GM23338 (cell line): Measurements from ENCODE around the gene EEPD1. TPM values are rescaled to one million over a fixed set of nuclear protein-coding genes. Genes with fewer than 3 reads are reported as not detected.
A peak's percentile ranks its signal among the peaks of the same experiment; 100 is the strongest.

Experiments
- ATAC-seq: fragments of 200-7000 bp; cut with Tn5 transposase; 3 replicates; pipeline ENCODE4 v1.9.1; 2020
- DNase-seq: peaks from one replicate; pipeline ENCODE4 v3.0.0-alpha.2; 2015; ENCODE audit warnings: low spot score
- H2AFZ ChIP-seq: fragments of 200-600 bp; sonication (generic); 2 replicates; pipeline ENCODE4 v1.8.0; 2016; ENCODE audit warnings: antibody characterized with exemption, mild to moderate bottlenecking, moderate library complexity
- H3F3A ChIP-seq: fragments of 200-600 bp; sonication (generic); replicated peaks from 2 replicates; pipeline ENCODE4 v1.8.0; 2017; ENCODE audit warnings: antibody characterized with exemption, mixed run types, low read depth
- H3K27ac ChIP-seq: fragments of 200-600 bp; sonication (generic); 2 replicates; pipeline ENCODE4 v1.6.1; 2016; ENCODE audit warnings: low read depth
- H3K27me3 ChIP-seq: fragments of 200-600 bp; sonication (generic); 2 replicates; pipeline ENCODE4 v1.8.0; 2016; ENCODE audit warnings: mild to moderate bottlenecking, mixed run types, moderate library complexity; ENCODE audit not compliant: insufficient read depth
- H3K36me3 ChIP-seq: fragments of 200-600 bp; sonication (generic); 2 replicates; pipeline ENCODE4 v1.8.0; 2016; ENCODE audit warnings: mild to moderate bottlenecking; ENCODE audit not compliant: insufficient read depth
- H3K4me1 ChIP-seq: fragments of 200-600 bp; sonication (generic); 2 replicates; pipeline ENCODE4 v1.8.0; 2016; ENCODE audit warnings: mild to moderate bottlenecking, moderate library complexity; ENCODE audit not compliant: insufficient read depth
- H3K4me2 ChIP-seq: fragments of 200-600 bp; sonication (generic); 2 replicates; pipeline ENCODE4 v1.7.1; 2017; ENCODE audit warnings: mixed run types
- H3K4me3 ChIP-seq: fragments of 200-600 bp; sonication (generic); 2 replicates; pipeline ENCODE4 v1.6.1; 2016; ENCODE audit warnings: mixed run types
- H3K79me2 ChIP-seq: fragments of 200-600 bp; sonication (generic); replicated peaks from 2 replicates; pipeline ENCODE4 v1.8.0; 2017; ENCODE audit warnings: mild to moderate bottlenecking; ENCODE audit not compliant: insufficient read depth
- H3K9me2 ChIP-seq: fragments of 200-600 bp; sonication (generic); 2 replicates; pipeline ENCODE4 v1.8.0; 2017; ENCODE audit not compliant: insufficient read depth
- H4K20me1 ChIP-seq: fragments of 200-600 bp; sonication (generic); replicated peaks from 2 replicates; pipeline ENCODE4 v1.8.0; 2017; ENCODE audit warnings: mild to moderate bottlenecking; ENCODE audit not compliant: insufficient read depth
- H3K27ac Mint-ChIP-seq: 2 replicates; pipeline ENCODE4 v1.8.0; 2020; ENCODE audit warnings: inconsistent platforms, mild to moderate bottlenecking, moderate library complexity, mixed read lengths
- H3K27me3 Mint-ChIP-seq: 3 replicates; pipeline ENCODE4 v1.8.0; 2022; ENCODE audit warnings: low read depth, mild to moderate bottlenecking, moderate library complexity, mixed read lengths, inconsistent platforms; ENCODE audit not compliant: insufficient read depth, poor library complexity
- H3K36me3 Mint-ChIP-seq: 3 replicates; pipeline ENCODE4 v1.8.0; 2021; ENCODE audit warnings: low read depth, mild to moderate bottlenecking, inconsistent platforms, moderate library complexity, mixed read lengths
- H3K4me1 Mint-ChIP-seq: 3 replicates; pipeline ENCODE4 v1.8.0; 2020; ENCODE audit warnings: mild to moderate bottlenecking, inconsistent platforms, mixed read lengths
- H3K4me3 Mint-ChIP-seq: 3 replicates; pipeline ENCODE4 v1.8.0; 2021; ENCODE audit warnings: moderate library complexity, mild to moderate bottlenecking, inconsistent platforms, mixed read lengths
- H3K9me3 Mint-ChIP-seq: 3 replicates; pipeline ENCODE4 v1.8.0; 2020; ENCODE audit warnings: moderate library complexity, mild to moderate bottlenecking, inconsistent platforms, mixed read lengths
- CTCF ChIP-seq, 2 experiments: fragments of 200-600 bp in 1 of 2; sonication (generic) in 1 of 2; conservative IDR thresholded peaks; 2 replicates each; pipeline versions ENCODE4 v1.5.1 to v1.6.1; 2016 to 2017; ENCODE audit warnings: antibody characterized with exemption in 2 of 2, low read depth in 2 of 2, mild to moderate bottlenecking in 2 of 2, moderate library complexity in 1 of 2
- EZH2phosphoT487 ChIP-seq: fragments of 200-600 bp; sonication (generic); IDR thresholded peaks from one replicate; pipeline ENCODE4 v1.8.1; 2018; ENCODE audit warnings: antibody characterized with exemption; ENCODE audit not compliant: unreplicated experiment
- POLR2AphosphoS5 ChIP-seq: IDR thresholded peaks from 2 replicates; pipeline ENCODE4 v1.6.1; 2016; ENCODE audit warnings: antibody characterized with exemption, low read depth
- REST ChIP-seq: IDR thresholded peaks from one replicate; pipeline ENCODE4 v1.6.1; 2018; ENCODE audit warnings: antibody characterized with exemption; ENCODE audit not compliant: unreplicated experiment
- STAT1 ChIP-seq: IDR thresholded peaks from one replicate; pipeline ENCODE4 v1.6.1; 2016; ENCODE audit warnings: antibody characterized with exemption; ENCODE audit not compliant: unreplicated experiment
- ZNF114 ChIP-seq: fragments of 250-450 bp; sonication (Bioruptor Pico); IDR thresholded peaks from 2 replicates; pipeline ENCODE4 v1.5.0; 2020; ENCODE audit warnings: mild to moderate bottlenecking, moderate library complexity
- polyA plus RNA-seq: library from polyadenylated mRNA; unstranded; fragments of >200 nt; fragmentation: Nextera tagmentation; extraction: Ambion mirVana; gene quantifications from 2 replicates; pipeline ENCODE4 v1.2.1, GENCODE V29; 2016
- total RNA-seq: library from RNA; depleted of rRNA; stranded (reverse); fragments of >200 nt; shearing (Covaris generic); gene quantifications from 2 replicates; pipeline ENCODE4 v1.2.3, GENCODE V29; 2014
- TF ChIP-seq, protein P1 (sequence below): fragments of 250-450 bp; sonication (Bioruptor Pico); IDR thresholded peaks from 2 replicates; pipeline ENCODE4 v1.5.0; 2020; ENCODE audit warnings: mild to moderate bottlenecking, moderate library complexity
- TF ChIP-seq, protein P2 (sequence below): IDR thresholded peaks from 2 replicates; pipeline ENCODE4 v1.6.1; 2016; ENCODE audit warnings: antibody characterized with exemption

EEPD1 gene
- total and polyA plus RNA-seq, 2 experiments from 2014 or later, result 4.1 to 17.1 TPM

DNA sequence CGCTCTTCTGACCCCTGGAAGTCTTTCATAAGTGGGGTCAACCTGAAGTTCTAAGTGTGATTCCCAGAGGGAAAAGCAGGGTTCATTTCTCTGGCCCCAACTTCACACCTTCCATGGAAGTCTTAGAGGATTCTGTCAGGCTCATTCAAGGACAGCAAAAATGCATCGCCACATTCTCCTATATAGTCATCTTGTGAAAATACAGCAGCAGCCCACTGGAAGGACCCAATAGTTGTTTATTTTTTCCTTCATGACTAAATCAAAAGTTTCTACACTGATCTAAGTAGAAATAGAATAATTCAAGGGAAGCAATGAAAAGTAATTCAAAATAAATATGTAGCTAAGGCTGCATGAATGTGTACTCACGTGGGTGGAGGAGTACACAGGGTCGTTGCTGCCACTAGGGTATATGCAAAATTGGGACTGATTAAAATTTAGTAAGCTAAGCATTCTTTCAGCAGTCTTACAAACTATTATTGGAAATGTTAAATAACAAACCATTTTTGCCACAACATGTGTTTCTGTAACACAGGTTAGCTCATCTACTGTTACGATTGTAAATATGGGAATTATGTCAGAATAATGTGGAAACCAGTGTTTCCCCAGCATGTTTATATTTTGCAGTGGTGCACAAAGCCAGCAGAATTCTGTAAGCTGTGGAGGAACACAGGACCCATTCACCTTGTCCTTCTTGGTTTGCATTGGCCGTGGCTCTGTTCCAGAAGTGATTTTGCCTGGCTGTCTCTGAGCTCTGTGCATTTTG is 33.5 kb downstream of the EEPD1 start (continued):
- TF ChIP-seq, protein P1, sequence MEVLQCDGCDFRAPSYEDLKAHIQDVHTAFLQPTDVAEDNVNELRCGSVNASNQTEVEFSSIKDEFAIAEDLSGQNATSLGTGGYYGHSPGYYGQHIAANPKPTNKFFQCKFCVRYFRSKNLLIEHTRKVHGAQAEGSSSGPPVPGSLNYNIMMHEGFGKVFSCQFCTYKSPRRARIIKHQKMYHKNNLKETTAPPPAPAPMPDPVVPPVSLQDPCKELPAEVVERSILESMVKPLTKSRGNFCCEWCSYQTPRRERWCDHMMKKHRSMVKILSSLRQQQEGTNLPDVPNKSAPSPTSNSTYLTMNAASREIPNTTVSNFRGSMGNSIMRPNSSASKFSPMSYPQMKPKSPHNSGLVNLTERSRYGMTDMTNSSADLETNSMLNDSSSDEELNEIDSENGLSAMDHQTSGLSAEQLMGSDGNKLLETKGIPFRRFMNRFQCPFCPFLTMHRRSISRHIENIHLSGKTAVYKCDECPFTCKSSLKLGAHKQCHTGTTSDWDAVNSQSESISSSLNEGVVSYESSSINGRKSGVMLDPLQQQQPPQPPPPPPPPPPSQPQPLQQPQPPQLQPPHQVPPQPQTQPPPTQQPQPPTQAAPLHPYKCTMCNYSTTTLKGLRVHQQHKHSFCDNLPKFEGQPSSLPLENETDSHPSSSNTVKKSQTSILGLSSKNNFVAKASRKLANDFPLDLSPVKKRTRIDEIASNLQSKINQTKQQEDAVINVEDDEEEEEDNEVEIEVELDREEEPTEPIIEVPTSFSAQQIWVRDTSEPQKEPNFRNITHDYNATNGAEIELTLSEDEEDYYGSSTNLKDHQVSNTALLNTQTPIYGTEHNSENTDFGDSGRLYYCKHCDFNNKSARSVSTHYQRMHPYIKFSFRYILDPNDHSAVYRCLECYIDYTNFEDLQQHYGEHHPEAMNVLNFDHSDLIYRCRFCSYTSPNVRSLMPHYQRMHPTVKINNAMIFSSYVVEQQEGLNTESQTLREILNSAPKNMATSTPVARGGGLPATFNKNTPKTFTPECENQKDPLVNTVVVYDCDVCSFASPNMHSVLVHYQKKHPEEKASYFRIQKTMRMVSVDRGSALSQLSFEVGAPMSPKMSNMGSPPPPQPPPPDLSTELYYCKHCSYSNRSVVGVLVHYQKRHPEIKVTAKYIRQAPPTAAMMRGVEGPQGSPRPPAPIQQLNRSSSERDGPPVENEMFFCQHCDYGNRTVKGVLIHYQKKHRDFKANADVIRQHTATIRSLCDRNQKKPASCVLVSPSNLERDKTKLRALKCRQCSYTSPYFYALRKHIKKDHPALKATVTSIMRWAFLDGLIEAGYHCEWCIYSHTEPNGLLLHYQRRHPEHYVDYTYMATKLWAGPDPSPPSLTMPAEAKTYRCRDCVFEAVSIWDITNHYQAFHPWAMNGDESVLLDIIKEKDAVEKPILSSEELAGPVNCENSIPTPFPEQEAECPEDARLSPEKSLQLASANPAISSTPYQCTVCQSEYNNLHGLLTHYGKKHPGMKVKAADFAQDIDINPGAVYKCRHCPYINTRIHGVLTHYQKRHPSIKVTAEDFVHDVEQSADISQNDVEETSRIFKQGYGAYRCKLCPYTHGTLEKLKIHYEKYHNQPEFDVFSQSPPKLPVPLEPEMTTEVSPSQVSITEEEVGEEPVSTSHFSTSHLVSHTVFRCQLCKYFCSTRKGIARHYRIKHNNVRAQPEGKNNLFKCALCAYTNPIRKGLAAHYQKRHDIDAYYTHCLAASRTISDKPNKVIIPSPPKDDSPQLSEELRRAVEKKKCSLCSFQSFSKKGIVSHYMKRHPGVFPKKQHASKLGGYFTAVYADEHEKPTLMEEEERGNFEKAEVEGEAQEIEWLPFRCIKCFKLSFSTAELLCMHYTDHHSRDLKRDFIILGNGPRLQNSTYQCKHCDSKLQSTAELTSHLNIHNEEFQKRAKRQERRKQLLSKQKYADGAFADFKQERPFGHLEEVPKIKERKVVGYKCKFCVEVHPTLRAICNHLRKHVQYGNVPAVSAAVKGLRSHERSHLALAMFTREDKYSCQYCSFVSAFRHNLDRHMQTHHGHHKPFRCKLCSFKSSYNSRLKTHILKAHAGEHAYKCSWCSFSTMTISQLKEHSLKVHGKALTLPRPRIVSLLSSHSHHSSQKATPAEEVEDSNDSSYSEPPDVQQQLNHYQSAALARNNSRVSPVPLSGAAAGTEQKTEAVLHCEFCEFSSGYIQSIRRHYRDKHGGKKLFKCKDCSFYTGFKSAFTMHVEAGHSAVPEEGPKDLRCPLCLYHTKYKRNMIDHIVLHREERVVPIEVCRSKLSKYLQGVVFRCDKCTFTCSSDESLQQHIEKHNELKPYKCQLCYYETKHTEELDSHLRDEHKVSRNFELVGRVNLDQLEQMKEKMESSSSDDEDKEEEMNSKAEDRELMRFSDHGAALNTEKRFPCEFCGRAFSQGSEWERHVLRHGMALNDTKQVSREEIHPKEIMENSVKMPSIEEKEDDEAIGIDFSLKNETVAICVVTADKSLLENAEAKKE (CRISPR knock-in tag), result no peak

GRCh38 chr7:36188266-36188665 is 35.2 kb downstream of the EEPD1 start:
- H4K20me1 ChIP-seq, result no peaks in the 10 kb centered on the region
- Mint-ChIP-seq H3K4me3 (no peak overlapping the region), H3K4me1 (peaks cover 3% of the 10 kb centered on the region; the same call in 2 of the 3 replicates), H3K36me3 (no peaks in the 10 kb centered on the region; the same call in 2 of the 3 replicates), H3K27me3 (peaks cover 3% of the 10 kb centered on the region), H3K9me3 (no peaks in the 10 kb centered on the region), H3K27ac (peak overlapping the region; percentile 17)
- no peak for DNase-seq
- H3K9me2 ChIP-seq, result no peaks in the 10 kb centered on the region
- H2AFZ ChIP-seq, result no peak overlapping the region
- no peaks in the 10 kb centered on the region for H3K36me3 ChIP-seq
- no peaks in the 10 kb centered on the region for H3F3A ChIP-seq
- no peak for ATAC-seq
- no peak overlapping the region for H3K4me3 ChIP-seq
- H3K27me3 ChIP-seq, result no peaks in the 10 kb centered on the region
- H3K4me2 ChIP-seq, result no peak overlapping the region
- no peak overlapping the region for H3K27ac ChIP-seq
- H3K4me1 ChIP-seq, result no peaks in the 10 kb centered on the region
- H3K79me2 ChIP-seq, result no peaks in the 10 kb centered on the region; the same call in 1 of the 2 replicates
- no peak for TF ChIP-seq ZNF114 (CRISPR knock-in tag)
- TF ChIP-seq, protein P2, sequence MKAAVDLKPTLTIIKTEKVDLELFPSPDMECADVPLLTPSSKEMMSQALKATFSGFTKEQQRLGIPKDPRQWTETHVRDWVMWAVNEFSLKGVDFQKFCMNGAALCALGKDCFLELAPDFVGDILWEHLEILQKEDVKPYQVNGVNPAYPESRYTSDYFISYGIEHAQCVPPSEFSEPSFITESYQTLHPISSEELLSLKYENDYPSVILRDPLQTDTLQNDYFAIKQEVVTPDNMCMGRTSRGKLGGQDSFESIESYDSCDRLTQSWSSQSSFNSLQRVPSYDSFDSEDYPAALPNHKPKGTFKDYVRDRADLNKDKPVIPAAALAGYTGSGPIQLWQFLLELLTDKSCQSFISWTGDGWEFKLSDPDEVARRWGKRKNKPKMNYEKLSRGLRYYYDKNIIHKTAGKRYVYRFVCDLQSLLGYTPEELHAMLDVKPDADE, result no peak
- TF ChIP-seq REST, result no peak
- TF ChIP-seq STAT1, result no peak
- no peak for TF ChIP-seq EZH2phosphoT487
- no peak for TF ChIP-seq CTCF (conservative IDR thresholded peaks at IDR 0.05; ENCODE audit: low read depth in 2 of 2)
- TF ChIP-seq POLR2AphosphoS5, result no peak
